HepG2 (cell line): ENCODE measurements around the gene KAT14. TPM values are rescaled to one million over a fixed set of nuclear protein-coding genes. Genes with fewer than 3 reads are reported as not detected.

Experiments
- CERS6 ChIP-seq: sonication (generic); formaldehyde crosslinking; IDR thresholded peaks from 2 replicates; pipeline ENCODE4 v1.5.0; 2020; ENCODE audit warnings: missing genetic modification reagents
- CHCHD3 ChIP-seq: sonication (generic); formaldehyde crosslinking; IDR thresholded peaks from 2 replicates; pipeline ENCODE4 v1.8.0; 2022; ENCODE audit warnings: mild to moderate bottlenecking, missing genetic modification reagents, moderate library complexity
- IRF9 ChIP-seq: sonication (generic); formaldehyde crosslinking; IDR thresholded peaks from 2 replicates; pipeline ENCODE4 v1.8.0; 2022; ENCODE audit warnings: missing genetic modification reagents, mild to moderate bottlenecking, borderline replicate concordance
- MED13 ChIP-seq: sonication (generic); formaldehyde crosslinking; IDR thresholded peaks from 2 replicates; pipeline ENCODE4 v1.5.0; 2020; ENCODE audit warnings: missing genetic modification reagents
- MTF1 ChIP-seq: sonication (generic); formaldehyde crosslinking; IDR thresholded peaks from 2 replicates; pipeline ENCODE4 v1.5.0; 2020; ENCODE audit warnings: missing genetic modification reagents
- NFKB2 ChIP-seq: sonication (generic); formaldehyde crosslinking; IDR thresholded peaks from 2 replicates; pipeline ENCODE4 v1.4.0; 2020; ENCODE audit warnings: missing genetic modification reagents, borderline replicate concordance
- PAXIP1 ChIP-seq: sonication (generic); formaldehyde crosslinking; conservative IDR thresholded peaks from 2 replicates; pipeline ENCODE4 v1.4.0; 2020; ENCODE audit warnings: mild to moderate bottlenecking, missing genetic modification reagents, moderate library complexity
- RXRA ChIP-seq: sonication (generic); formaldehyde crosslinking; IDR thresholded peaks from 2 replicates; pipeline ENCODE4 v1.5.1; 2020; ENCODE audit warnings: missing genetic modification reagents
- SCMH1 ChIP-seq: sonication (generic); formaldehyde crosslinking; IDR thresholded peaks from 2 replicates; pipeline ENCODE4 v1.9.0; 2021; ENCODE audit warnings: missing genetic modification reagents, mild to moderate bottlenecking, borderline replicate concordance
- ZBTB44 ChIP-seq: sonication (generic); formaldehyde crosslinking; IDR thresholded peaks from 2 replicates; pipeline ENCODE4 v1.4.0; 2020; ENCODE audit warnings: missing genetic modification reagents
- ZFP91 ChIP-seq: sonication (generic); formaldehyde crosslinking; IDR thresholded peaks from 2 replicates; pipeline ENCODE4 v1.9.0; 2022; ENCODE audit warnings: missing genetic modification reagents, mild to moderate bottlenecking, borderline replicate concordance
- ZGPAT ChIP-seq: IDR thresholded peaks from 2 replicates; pipeline ENCODE4 v1.6.1; 2016; ENCODE audit warnings: mild to moderate bottlenecking
- ZNF251 ChIP-seq: sonication (generic); formaldehyde crosslinking; IDR thresholded peaks from 2 replicates; pipeline ENCODE4 v1.9.0; 2021; ENCODE audit warnings: mild to moderate bottlenecking, missing genetic modification reagents
- ZNF282 ChIP-seq: fragments of 450-650 bp; IDR thresholded peaks from 2 replicates; pipeline ENCODE4 v1.6.1; 2018; ENCODE audit not compliant: partially characterized antibody
- ZNF549 ChIP-seq: sonication (generic); formaldehyde crosslinking; IDR thresholded peaks from 2 replicates; pipeline ENCODE4 v1.5.0; 2020; ENCODE audit warnings: missing genetic modification reagents
- ZNF580 ChIP-seq: IDR thresholded peaks from 2 replicates; pipeline ENCODE4 v1.6.1; 2016; ENCODE audit warnings: low read depth, borderline replicate concordance
- polyA plus RNA-seq, 8 experiments: library from polyadenylated mRNA; depleted of rRNA in 3 of 8; stranded (reverse) in 7 of 8; unstranded in 1 of 8; fragments of >200 nt; fragmentation: Illumina TruSeq in 4 of 8; extraction: Trizol in 4 of 8; gene quantifications; 2 replicates each; pipeline versions ENCODE4 v1.2.1 to v1.2.3, GENCODE V29; 2011 to 2016; ENCODE audit warnings: low read depth in 4 of 8, missing spikeins in 1 of 8, mixed read lengths in 1 of 8; ENCODE audit not compliant: insufficient read depth in 1 of 8
- total RNA-seq, 5 experiments: library from RNA; depleted of rRNA; stranded (reverse); fragments of >200 nt; fragmentation: Illumina TruSeq; extraction: Trizol; gene quantifications; 2 replicates each; pipeline ENCODE4 v1.2.3, GENCODE V29; 2016; ENCODE audit warnings: low read depth in 1 of 5

Gene KAT14
- total and polyA plus RNA-seq, 2 of the 13 experiments (the other 11 are each of a cell fraction or from before 2014, with no cell fraction given): 5.1 to 15.1 TPM

- TF ChIP-seq PAXIP1 (CRISPR knock-in tag): peak; percentile 76
- peak; percentile 67; the same call in 1 of the 2 replicates for TF ChIP-seq ZNF251 (CRISPR knock-in tag)
- peak; percentile 99 for TF ChIP-seq CHCHD3 (CRISPR knock-in tag)
- TF ChIP-seq MTF1: peak; percentile 98
- TF ChIP-seq ZNF282: no peak
- peak; percentile 95 for TF ChIP-seq CERS6 (CRISPR knock-in tag)
- TF ChIP-seq MED13: peak; percentile 94
- peak; percentile 95; the same call in 1 of the 2 replicates for TF ChIP-seq ZBTB44 (CRISPR knock-in tag)
- TF ChIP-seq ZFP91 (CRISPR knock-in tag): peak; percentile 98
- peak; percentile 92 for TF ChIP-seq RXRA (CRISPR knock-in tag)
- no peak for TF ChIP-seq SCMH1
- TF ChIP-seq IRF9: peak; percentile 99; the same call in 1 of the 2 replicates
- peak; percentile 86; the same call in 1 of the 2 replicates for TF ChIP-seq ZNF549 (CRISPR knock-in tag)
- TF ChIP-seq ZNF580 (CRISPR knock-in tag): peak; percentile 99
- peak; percentile 100 for TF ChIP-seq NFKB2 (CRISPR knock-in tag)
- peak; percentile 100 for TF ChIP-seq ZGPAT (CRISPR knock-in tag)
Measured at GRCh38 chr20:18137412-18138265, at the start of gene KAT14, which contains the start of gene PET117 (continued).
